Heart left ventricle (tissue), 13 donors: ENCODE data around the gene ZIC2.

ENCODE experiments used
- POLR2A ChIP-seq, 2 donors: fragments of 450-650 bp; IDR thresholded peaks; one replicate each; pipeline ENCODE4 v1.6.1; 2017; ENCODE audit warnings: antibody characterized with exemption in 2 of 2, mild to moderate bottlenecking in 2 of 2, moderate library complexity in 2 of 2
- TF ChIP-seq, protein P1 (sequence below), 12 donors: fragments of 200-600 bp; sonication (generic) in 4 of 12; IDR thresholded peaks; one replicate each; pipeline versions ENCODE4 v1.5.0 to v1.8.0; 2018 to 2022; ENCODE audit warnings: antibody characterized with exemption in 12 of 12, mild to moderate bottlenecking in 5 of 12
- donor health status: ischemic (EF 13 %, LVEDD 7.1; RV severe dilation, severe dysfunction).
- donor health status: DM: no; HTN: yes; CAD: no.
- donor health status: DM: no; HTN: no; CAD: no.
- donor health status: ischemic (EF 25% LVEDD 6.9; RV normal size, moderate dysfunction).
- donor health status: ischemic (EF 25% LVEDD 5.7; RV mildly dilated, moderate dysfunction).
- donor health status: ischemic (EF 35%, LVEDD 5.7; RV mildly dilated, moderate dysfunction).
- donor health status: nonischemic (EF 11% LVEDD 7.7; RV severe dilation, severe dysfunction).
- donor health status: DM: yes; HTN: yes; CAD: no.
- donor health status: PGD.
- donor health status: ischemic (EF 29% LVEDD 5.4; RV normal size, mild dysfunction).
- donor health status: nonischemic (EF 23%, LVEDD 6.1; RV moderate dilation, normal function).

DNA sequence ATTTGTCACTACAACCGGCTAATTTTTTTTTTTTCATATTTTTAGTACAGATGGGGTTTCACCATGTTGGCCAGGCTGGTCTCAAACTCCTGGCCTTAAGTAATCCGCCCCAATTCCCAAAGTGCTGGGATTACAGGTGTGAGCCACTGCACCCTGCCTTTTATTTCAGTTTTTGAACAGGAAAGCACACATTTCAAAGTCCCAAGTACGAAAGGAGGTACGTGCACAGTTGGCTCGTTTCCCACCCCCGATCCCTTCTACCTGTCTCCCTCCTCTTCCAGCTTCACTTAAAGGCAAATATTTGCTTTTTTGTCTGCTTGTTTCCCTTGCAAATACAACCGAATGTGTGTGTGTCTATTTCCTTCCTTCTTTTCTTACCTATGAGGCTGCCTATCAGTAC is 40.5 kb upstream of the ZIC2 start:
- TF ChIP-seq POLR2A (IDR thresholded peaks at IDR 0.05): no peak
- TF ChIP-seq, protein P1, sequence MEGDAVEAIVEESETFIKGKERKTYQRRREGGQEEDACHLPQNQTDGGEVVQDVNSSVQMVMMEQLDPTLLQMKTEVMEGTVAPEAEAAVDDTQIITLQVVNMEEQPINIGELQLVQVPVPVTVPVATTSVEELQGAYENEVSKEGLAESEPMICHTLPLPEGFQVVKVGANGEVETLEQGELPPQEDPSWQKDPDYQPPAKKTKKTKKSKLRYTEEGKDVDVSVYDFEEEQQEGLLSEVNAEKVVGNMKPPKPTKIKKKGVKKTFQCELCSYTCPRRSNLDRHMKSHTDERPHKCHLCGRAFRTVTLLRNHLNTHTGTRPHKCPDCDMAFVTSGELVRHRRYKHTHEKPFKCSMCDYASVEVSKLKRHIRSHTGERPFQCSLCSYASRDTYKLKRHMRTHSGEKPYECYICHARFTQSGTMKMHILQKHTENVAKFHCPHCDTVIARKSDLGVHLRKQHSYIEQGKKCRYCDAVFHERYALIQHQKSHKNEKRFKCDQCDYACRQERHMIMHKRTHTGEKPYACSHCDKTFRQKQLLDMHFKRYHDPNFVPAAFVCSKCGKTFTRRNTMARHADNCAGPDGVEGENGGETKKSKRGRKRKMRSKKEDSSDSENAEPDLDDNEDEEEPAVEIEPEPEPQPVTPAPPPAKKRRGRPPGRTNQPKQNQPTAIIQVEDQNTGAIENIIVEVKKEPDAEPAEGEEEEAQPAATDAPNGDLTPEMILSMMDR (IDR thresholded peaks at IDR 0.05): no peak
